ENCODE data around the gene LRRC15.
A peak's percentile ranks its signal among the peaks of the same experiment; 100 is the strongest.

LRRC15 gene

GRCh38 chr3:194369522-194370279 is at the start of gene LRRC15:
Gene LRRC15 (minus strand): TSS chr3:194369743. CDS start chr3:194361043, 8,700 bp downstream.
- FAIRE-seq = no peak
- DNase-seq (ENCODE audit: extremely low spot score, insufficient read length, low read depth) = no peak

- no peak for DNase-seq (ENCODE audit: extremely low spot score, insufficient read length, low read depth)
- no peak for FAIRE-seq
These were observed 49.1 kb upstream of the LRRC15 start for GRCh38 chr3:194418671-194419070.

GRCh38 chr3:194407423-194407822 is 37.9 kb upstream of the LRRC15 start:
- FAIRE-seq (no peak), DNase-seq (ENCODE audit: extremely low spot score, insufficient read length, low read depth) (no peak)

- DNase-seq (ENCODE audit: extremely low spot score, insufficient read length, low read depth) (no peak), FAIRE-seq (no peak)
These were observed 36.2 kb upstream of the LRRC15 start for GRCh38 chr3:194405766-194406165.

- FAIRE-seq (peak; percentile 75), DNase-seq (ENCODE audit: extremely low spot score, insufficient read length, low read depth) (no peak)
These were observed 35.0 kb upstream of the LRRC15 start for GRCh38 chr3:194404365-194405140.

- DNase-seq (ENCODE audit: extremely low spot score, insufficient read length, low read depth) (no peak), FAIRE-seq (no peak)
These were observed 32.4 kb upstream of the LRRC15 start for GRCh38 chr3:194401868-194402329.

GRCh38 chr3:194401346-194401745 is 31.8 kb upstream of the LRRC15 start:
- DNase-seq (ENCODE audit: extremely low spot score, insufficient read length, low read depth) = no peak
- no peak for FAIRE-seq

GRCh38 chr3:194399874-194400411 is 30.4 kb upstream of the LRRC15 start:
- no peak for DNase-seq (ENCODE audit: extremely low spot score, insufficient read length, low read depth)
- no peak for FAIRE-seq

- FAIRE-seq (no peak), DNase-seq (ENCODE audit: extremely low spot score, insufficient read length, low read depth) (no peak)
These were observed 29.6 kb upstream of the LRRC15 start, which contains the start of gene GP5 for GRCh38 chr3:194399166-194399565. Gene GP5 (minus strand): TSS chr3:194399266. CDS start chr3:194398282, 984 bp downstream.

- FAIRE-seq (no peak), DNase-seq (ENCODE audit: extremely low spot score, insufficient read length, low read depth) (no peak)
These were observed 28.3 kb upstream of the LRRC15 start for GRCh38 chr3:194397757-194398312.

GRCh38 chr3:194396859-194397756 is 27.6 kb upstream of the LRRC15 start:
- no peak for DNase-seq (ENCODE audit: extremely low spot score, insufficient read length, low read depth)
- no peak for FAIRE-seq

- FAIRE-seq = no peak
These were observed 27.0 kb upstream of the LRRC15 start for GRCh38 chr3:194396539-194396858.

GRCh38 chr3:194395778-194396538 is 26.4 kb upstream of the LRRC15 start:
- FAIRE-seq (no peak), DNase-seq (ENCODE audit: extremely low spot score, insufficient read length, low read depth) (no peak)

More at GRCh38 chr3:194396539-194396858, 27.0 kb upstream of the LRRC15 start:
- DNase-seq (ENCODE audit: extremely low spot score, insufficient read length, low read depth) = no peak

- DNase-seq (ENCODE audit: extremely low spot score, insufficient read length, low read depth) = no peak
These were observed 25.7 kb upstream of the LRRC15 start for GRCh38 chr3:194395212-194395611.

GRCh38 chr3:194392576-194392975 is 23.0 kb upstream of the LRRC15 start:
- FAIRE-seq = no peak

More at GRCh38 chr3:194395212-194395611, 25.7 kb upstream of the LRRC15 start:
- no peak for FAIRE-seq

GRCh38 chr3:194390835-194391234 is 21.3 kb upstream of the LRRC15 start:
- DNase-seq (ENCODE audit: extremely low spot score, insufficient read length, low read depth) = no peak
- no peak for FAIRE-seq

More at GRCh38 chr3:194392576-194392975, 23.0 kb upstream of the LRRC15 start:
- no peak for DNase-seq (ENCODE audit: extremely low spot score, insufficient read length, low read depth)

GRCh38 chr3:194389269-194389668 is 19.7 kb upstream of the LRRC15 start:
- DNase-seq (ENCODE audit: extremely low spot score, insufficient read length, low read depth) = no peak
- no peak for FAIRE-seq

GRCh38 chr3:194387926-194388418 is 18.4 kb upstream of the LRRC15 start:
- no peak for DNase-seq (ENCODE audit: extremely low spot score, insufficient read length, low read depth)
- no peak for FAIRE-seq

- DNase-seq (ENCODE audit: extremely low spot score, insufficient read length, low read depth) (no peak), FAIRE-seq (no peak)
These were observed 17.7 kb upstream of the LRRC15 start for GRCh38 chr3:194387276-194387675.

Data from GM18507 (cell line).